Nephron progenitor cell (in vitro differentiated cells): ENCODE measurements around the gene HIPK2.

Source experiments
- DNase-seq: peaks from one replicate; pipeline ENCODE4 v3.0.0; 2021
- H3K27ac Mint-ChIP-seq: 2 replicates; pipeline ENCODE4 v1.8.0; 2021; ENCODE audit warnings: mild to moderate bottlenecking, moderate library complexity, mixed read lengths
- H3K27me3 Mint-ChIP-seq: 2 replicates; pipeline ENCODE4 v1.8.0; 2021; ENCODE audit warnings: mild to moderate bottlenecking, low read depth, mixed read lengths; ENCODE audit not compliant: poor library complexity
- H3K36me3 Mint-ChIP-seq: 2 replicates; pipeline ENCODE4 v1.8.0; 2021; ENCODE audit warnings: low read depth, mixed read lengths
- H3K4me1 Mint-ChIP-seq: 2 replicates; pipeline ENCODE4 v1.8.0; 2021; ENCODE audit warnings: mixed read lengths
- H3K4me3 Mint-ChIP-seq: 2 replicates; pipeline ENCODE4 v1.8.0; 2021; ENCODE audit warnings: mild to moderate bottlenecking, moderate library complexity, mixed read lengths
- H3K9me3 Mint-ChIP-seq: 2 replicates; pipeline ENCODE4 v1.8.0; 2021; ENCODE audit warnings: mild to moderate bottlenecking, moderate library complexity, mixed read lengths
- CTCF ChIP-seq: fragments of 200-600 bp; sonication (generic); IDR thresholded peaks from 2 replicates; pipeline ENCODE4 v1.5.0; 2021; ENCODE audit warnings: antibody characterized with exemption

The HIPK2 gene

GRCh38 chr7:139544645-139545044, 233.2 kb downstream of the HIPK2 start:
- no peaks in the 10 kb centered on the region for H3K4me1 Mint-ChIP-seq
- no peaks in the 10 kb centered on the region for H3K36me3 Mint-ChIP-seq
- H3K4me3 Mint-ChIP-seq, result no peak overlapping the region
- H3K27me3 Mint-ChIP-seq, result peaks cover 14% of the 10 kb centered on the region
- TF ChIP-seq CTCF, result no peak
- no peak overlapping the region for H3K27ac Mint-ChIP-seq
- H3K9me3 Mint-ChIP-seq, result no peaks in the 10 kb centered on the region
- DNase-seq, result no peak

- Mint-ChIP-seq H3K27ac (no peak overlapping the region), H3K4me1 (no peaks in the 10 kb centered on the region), H3K27me3 (peaks cover 19% of the 10 kb centered on the region), H3K4me3 (no peak overlapping the region), H3K36me3 (no peaks in the 10 kb centered on the region), H3K9me3 (no peaks in the 10 kb centered on the region)
- DNase-seq, result peak; percentile 31
- TF ChIP-seq CTCF, result no peak
These were observed 233.8 kb downstream of the HIPK2 start for GRCh38 chr7:139543801-139544603.

DNA sequence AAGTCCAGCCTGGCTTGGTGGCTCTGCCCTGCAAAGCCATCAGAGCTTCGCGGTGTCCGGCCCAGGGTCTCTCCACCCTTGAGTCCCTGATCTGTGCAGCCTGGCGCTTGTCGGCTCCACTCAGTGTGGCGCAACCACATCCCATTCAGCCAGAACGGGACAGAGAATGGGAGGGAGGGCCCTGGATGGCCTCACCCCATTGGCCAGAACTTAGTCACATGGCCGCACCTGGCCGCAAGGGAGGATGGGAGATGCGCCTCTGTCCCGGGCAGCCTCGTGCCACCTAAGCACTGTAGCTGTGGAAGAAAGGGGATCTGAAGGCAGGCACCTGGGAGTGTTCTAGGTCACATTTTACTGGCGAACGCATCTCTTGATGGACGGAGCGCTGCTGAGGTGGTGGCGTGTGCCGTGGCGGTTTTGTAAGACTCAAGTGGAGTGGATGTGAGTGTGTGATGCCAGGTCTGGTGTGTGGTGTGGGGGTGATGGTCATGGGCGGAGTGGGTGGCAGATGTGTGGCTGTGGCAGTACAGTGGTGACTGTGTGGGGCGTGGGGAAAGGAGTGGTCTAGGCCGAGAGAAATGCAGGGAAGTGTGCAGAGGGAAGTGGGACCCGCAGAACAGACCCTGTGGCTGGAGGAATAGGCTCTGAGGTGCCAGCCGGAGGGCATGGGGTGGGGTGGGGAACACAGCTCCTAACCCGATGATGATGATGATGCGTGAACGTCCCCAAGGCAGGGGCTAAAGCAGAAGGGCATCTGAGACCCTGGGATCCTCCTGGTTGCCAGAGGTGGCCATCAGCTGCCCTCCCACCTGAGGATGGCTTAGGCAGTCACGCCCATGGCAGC, 235.3 kb downstream of the HIPK2 start:
- Mint-ChIP-seq H3K9me3 (no peaks in the 10 kb centered on the region), H3K4me3 (no peak overlapping the region), H3K27me3 (peaks cover 26% of the 10 kb centered on the region), H3K27ac (no peak overlapping the region), H3K4me1 (no peaks in the 10 kb centered on the region), H3K36me3 (no peaks in the 10 kb centered on the region)
- no peak for DNase-seq
- no peak for TF ChIP-seq CTCF

- no peak for DNase-seq
- H3K4me1 Mint-ChIP-seq, result no peaks in the 10 kb centered on the region
- no peak overlapping the region for H3K4me3 Mint-ChIP-seq
- no peak overlapping the region for H3K27ac Mint-ChIP-seq
- H3K36me3 Mint-ChIP-seq, result no peaks in the 10 kb centered on the region
- no peaks in the 10 kb centered on the region for H3K9me3 Mint-ChIP-seq
- TF ChIP-seq CTCF, result no peak
- H3K27me3 Mint-ChIP-seq, result peaks cover 26% of the 10 kb centered on the region
These were observed 236.0 kb downstream of the HIPK2 start for GRCh38 chr7:139541600-139542307.

DNA sequence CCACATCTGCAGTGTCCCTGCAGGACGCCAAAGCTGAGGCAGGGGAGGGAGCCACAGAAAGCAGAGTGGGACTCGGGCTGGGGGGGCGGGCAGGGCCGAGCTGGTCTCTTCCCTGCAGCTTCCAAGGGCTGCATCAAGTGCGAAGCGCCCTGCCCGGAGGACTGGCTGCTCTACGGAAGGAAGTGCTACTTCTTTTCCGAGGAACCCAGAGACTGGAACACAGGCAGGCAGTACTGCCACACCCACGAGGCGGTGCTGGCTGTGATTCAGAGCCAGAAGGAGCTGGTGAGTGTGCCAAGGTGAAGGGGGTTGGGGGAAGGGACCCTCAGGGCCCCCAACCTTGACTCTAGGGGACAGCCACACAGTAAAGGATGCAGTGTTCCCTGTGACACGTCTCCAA, 237.6 kb downstream of the HIPK2 start:
- H3K27me3 Mint-ChIP-seq, result peaks cover 26% of the 10 kb centered on the region
- no peaks in the 10 kb centered on the region for H3K36me3 Mint-ChIP-seq
- no peak overlapping the region for H3K27ac Mint-ChIP-seq
- DNase-seq, result no peak
- H3K4me3 Mint-ChIP-seq, result no peak overlapping the region
- H3K9me3 Mint-ChIP-seq, result no peaks in the 10 kb centered on the region
- TF ChIP-seq CTCF, result no peak
- H3K4me1 Mint-ChIP-seq, result no peaks in the 10 kb centered on the region
